Peyer's patch (tissue), 4 donors: ENCODE results near the gene SLC29A1. TPM values are rescaled to one million over a fixed set of nuclear protein-coding genes. Genes with fewer than 3 reads are reported as not detected.

ENCODE experiments used
- DNase-seq, 3 donors: peaks; one replicate each; pipeline ENCODE4 v3.0.0-alpha.2; 2017 to 2019
- H3K27ac ChIP-seq, 4 donors: fragments of 200-600 bp; sonication (generic); one replicate each; pipeline ENCODE4 v1.5.1; 2016 to 2019
- H3K27me3 ChIP-seq, 2 donors: fragments of 200-600 bp; sonication (generic); one replicate each; pipeline ENCODE4 v1.5.1; 2019
- H3K36me3 ChIP-seq, 3 donors: fragments of 200-600 bp; sonication (generic); one replicate each; pipeline ENCODE4 v1.5.1; 2016 to 2019
- H3K4me1 ChIP-seq, 4 donors: fragments of 200-600 bp; sonication (generic); one replicate each; pipeline ENCODE4 v1.5.1; 2016 to 2019
- H3K4me3 ChIP-seq, 4 donors: fragments of 200-600 bp; sonication (generic); 1 replicate in 3 of 4; 2 replicates in 1 of 4; pipeline ENCODE4 v1.5.1; 2016 to 2019; ENCODE audit warnings: mild to moderate bottlenecking in 1 of 4
- H3K9me3 ChIP-seq, 4 donors: fragments of 200-600 bp; sonication (generic); one replicate each; pipeline ENCODE4 v1.5.1; 2016 to 2019; ENCODE audit warnings: mild to moderate bottlenecking in 1 of 4
- POLR2A ChIP-seq, 2 donors: fragments of 450-650 bp; IDR thresholded peaks; one replicate each; pipeline ENCODE4 v1.5.1; 2017; ENCODE audit warnings: antibody characterized with exemption in 2 of 2, mild to moderate bottlenecking in 2 of 2, moderate library complexity in 2 of 2
- total RNA-seq, 4 donors: library from RNA; depleted of rRNA; stranded (reverse); fragments of >200 nt; gene quantifications; one replicate each; pipeline ENCODE4 v1.1.0, GENCODE V29; 2016
- TF ChIP-seq, protein P1 (sequence below), 6 experiments: fragments of 450-650 bp in 4 of 6; fragments of 200-600 bp in 2 of 6; sonication (generic) in 1 of 6; IDR thresholded peaks; one replicate each; pipeline ENCODE4 v1.5.1; 2017 to 2019; ENCODE audit warnings: antibody characterized with exemption in 6 of 6, mild to moderate bottlenecking in 3 of 6, moderate library complexity in 1 of 6

Gene SLC29A1
- total RNA-seq, 4 donors from 2014 or later = 4.4 to 25.6 (median 19.5) TPM

DNA sequence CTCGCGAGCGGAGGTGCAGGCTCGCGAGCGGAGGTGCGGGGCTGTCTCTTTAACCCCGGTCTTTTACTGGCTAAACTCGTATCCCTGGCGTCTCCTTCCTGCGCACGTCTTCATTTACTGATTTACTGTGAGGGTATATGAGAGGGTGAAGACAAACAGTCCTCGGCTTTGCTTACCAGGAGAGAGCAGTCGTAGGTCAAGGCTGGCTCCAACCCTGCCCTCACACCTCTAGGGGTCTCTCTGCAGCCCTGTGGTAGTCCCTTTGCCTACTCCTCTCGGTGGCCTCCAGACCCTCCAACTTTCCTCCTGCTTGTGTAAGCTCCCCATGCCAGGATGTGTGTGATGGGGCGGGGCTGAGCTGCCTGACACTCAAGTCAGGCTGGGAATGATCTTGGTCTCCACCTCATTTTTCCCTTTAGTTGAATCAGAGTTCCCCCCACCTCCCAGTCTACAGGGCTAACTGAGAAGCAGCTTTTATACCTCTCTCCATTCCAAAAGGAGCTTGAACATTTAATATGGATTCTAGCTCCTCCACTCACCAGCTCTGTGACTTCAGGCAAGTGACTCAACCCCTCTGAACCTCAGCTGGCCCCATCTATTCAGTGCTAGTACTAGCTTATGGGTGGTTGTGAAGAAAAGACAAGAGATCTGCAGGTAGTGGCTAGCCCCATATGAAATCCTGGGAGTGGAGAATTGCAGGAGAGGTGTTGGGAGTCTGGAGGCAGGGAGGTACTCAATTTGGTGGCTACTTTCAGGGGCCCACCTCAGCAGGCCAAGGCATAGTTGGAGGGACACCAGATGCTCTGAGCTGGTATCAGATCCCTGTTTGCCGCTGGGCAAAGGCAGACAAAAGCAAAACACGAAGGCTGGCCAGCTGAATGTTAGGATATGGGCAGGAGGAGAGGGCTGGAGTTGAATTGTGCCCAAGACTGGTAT, 902 bp downstream of the SLC29A1 start:
- Histone ChIP-seq H3K4me3 (peak overlapping the region; percentile 53 to 78 (median 67)), H3K4me1 (peaks cover 0 to 68% (median 9%) of the 10 kb centered on the region in 4 donors), H3K27me3 (no peaks in the 10 kb centered on the region), H3K27ac (peak overlapping the region in 3 of 4 donors; percentile 61 to 72 (median 70)), H3K36me3 (no peaks in the 10 kb centered on the region), H3K9me3 (no peaks in the 10 kb centered on the region)
- TF ChIP-seq, protein P1, sequence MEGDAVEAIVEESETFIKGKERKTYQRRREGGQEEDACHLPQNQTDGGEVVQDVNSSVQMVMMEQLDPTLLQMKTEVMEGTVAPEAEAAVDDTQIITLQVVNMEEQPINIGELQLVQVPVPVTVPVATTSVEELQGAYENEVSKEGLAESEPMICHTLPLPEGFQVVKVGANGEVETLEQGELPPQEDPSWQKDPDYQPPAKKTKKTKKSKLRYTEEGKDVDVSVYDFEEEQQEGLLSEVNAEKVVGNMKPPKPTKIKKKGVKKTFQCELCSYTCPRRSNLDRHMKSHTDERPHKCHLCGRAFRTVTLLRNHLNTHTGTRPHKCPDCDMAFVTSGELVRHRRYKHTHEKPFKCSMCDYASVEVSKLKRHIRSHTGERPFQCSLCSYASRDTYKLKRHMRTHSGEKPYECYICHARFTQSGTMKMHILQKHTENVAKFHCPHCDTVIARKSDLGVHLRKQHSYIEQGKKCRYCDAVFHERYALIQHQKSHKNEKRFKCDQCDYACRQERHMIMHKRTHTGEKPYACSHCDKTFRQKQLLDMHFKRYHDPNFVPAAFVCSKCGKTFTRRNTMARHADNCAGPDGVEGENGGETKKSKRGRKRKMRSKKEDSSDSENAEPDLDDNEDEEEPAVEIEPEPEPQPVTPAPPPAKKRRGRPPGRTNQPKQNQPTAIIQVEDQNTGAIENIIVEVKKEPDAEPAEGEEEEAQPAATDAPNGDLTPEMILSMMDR (IDR thresholded peaks at IDR 0.05) = no peak
- no peak for TF ChIP-seq POLR2A (IDR thresholded peaks at IDR 0.05)
- DNase-seq = no peak

GRCh38 chr6:44224965-44225305, 1.5 kb downstream of the SLC29A1 start:
- Histone ChIP-seq H3K36me3 (no peaks in the 10 kb centered on the region), H3K27ac (no peak overlapping the region), H3K27me3 (no peaks in the 10 kb centered on the region), H3K9me3 (no peaks in the 10 kb centered on the region), H3K4me1 (peaks cover 0 to 63% (median 6%) of the 10 kb centered on the region in 4 donors), H3K4me3 (no peak overlapping the region)
- TF ChIP-seq, protein P1 (IDR thresholded peaks at IDR 0.05) = no peak
- TF ChIP-seq POLR2A (IDR thresholded peaks at IDR 0.05) = no peak
- DNase-seq = no peak

DNA sequence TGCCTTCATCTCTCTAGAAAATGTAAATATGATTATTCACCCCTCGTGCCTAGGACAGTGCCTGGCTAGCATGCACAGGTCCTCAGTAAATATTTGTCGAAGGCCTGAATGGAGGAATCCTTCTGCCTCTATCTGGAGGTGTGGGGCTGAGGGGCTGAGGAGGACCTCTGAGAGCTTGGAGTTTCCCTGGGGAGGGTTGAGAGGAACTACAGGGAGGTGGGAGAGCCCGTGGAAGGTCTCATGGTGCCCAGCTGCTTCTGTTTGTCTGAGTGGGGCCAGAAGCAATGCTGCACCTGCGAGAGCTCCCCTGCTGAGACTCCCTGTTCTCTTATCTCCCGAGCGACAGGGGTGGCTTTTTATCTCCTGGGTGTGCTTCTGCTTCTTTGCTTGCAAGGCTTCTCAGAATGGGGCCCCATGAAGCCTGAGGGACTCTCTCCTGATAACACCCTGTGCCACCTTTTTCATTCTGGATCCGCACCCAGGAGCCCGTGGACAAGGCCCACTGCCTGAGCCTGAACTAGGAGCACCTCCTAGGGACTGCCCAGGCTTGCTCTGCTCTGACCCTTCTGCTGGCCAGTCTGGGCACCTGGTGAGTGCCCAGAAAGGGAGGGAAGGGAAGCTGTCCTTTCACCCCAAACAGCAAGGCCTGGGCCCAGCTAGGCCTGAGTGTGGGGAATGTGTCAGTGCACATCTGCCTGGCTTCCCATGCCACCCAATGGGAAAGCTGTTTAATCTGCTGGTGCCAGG, 2.4 kb downstream of the SLC29A1 start:
- TF ChIP-seq, protein P1 (IDR thresholded peaks at IDR 0.05) = no peak
- TF ChIP-seq POLR2A (IDR thresholded peaks at IDR 0.05) = no peak
- Histone ChIP-seq H3K4me3 (no peak overlapping the region), H3K9me3 (no peaks in the 10 kb centered on the region), H3K4me1 (peaks cover 0 to 62% (median 5%) of the 10 kb centered on the region in 4 donors), H3K36me3 (no peaks in the 10 kb centered on the region), H3K27ac (peak overlapping the region in 1 of 4 donors; percentile 45), H3K27me3 (no peaks in the 10 kb centered on the region)
- peak in 1 of 3 donors; percentile 21 for DNase-seq

DNA sequence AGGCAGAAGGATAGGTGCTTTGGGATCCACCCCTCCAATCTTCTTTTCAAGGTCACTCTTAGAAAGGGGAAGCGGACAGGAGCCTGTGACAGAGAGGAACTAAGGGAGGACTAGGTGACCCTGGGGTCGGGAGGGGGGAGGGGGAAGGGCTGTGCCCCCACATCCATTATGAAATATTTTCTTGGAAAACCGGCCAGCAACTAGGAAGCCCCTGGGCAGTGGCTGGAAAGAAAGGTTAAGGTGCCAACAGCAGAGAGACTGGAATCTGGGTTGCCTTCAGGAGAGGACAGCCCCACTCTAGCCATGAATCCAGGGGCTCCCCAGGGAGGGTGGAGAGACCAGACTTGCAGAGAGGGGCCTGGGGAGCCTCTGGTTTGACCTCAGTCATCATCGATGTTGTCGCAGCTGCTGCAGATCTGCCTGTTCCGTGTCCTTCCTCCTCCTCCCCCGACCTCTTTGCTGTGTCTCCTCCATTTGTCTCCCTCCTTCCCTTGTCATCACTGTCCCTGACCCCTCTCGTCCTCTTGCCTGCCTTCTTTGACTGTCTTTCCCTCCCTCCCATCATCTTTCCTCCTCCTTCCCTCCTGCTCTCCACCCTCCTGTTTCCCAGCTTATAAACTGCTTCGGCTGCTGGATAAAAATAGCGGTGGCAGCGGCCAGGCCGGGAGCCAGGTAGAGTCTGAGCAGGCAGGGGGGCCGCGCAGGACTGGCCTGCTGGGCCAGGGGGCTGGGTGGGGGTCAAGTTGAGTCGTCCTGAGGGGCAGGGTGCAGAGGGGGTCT, 3.2 kb downstream of the SLC29A1 start:
- Histone ChIP-seq H3K4me1 (peaks cover 0 to 56% (median 5%) of the 10 kb centered on the region in 4 donors), H3K36me3 (no peaks in the 10 kb centered on the region), H3K4me3 (peak overlapping the region in 1 of 4 donors; percentile 6), H3K27me3 (no peaks in the 10 kb centered on the region), H3K9me3 (no peaks in the 10 kb centered on the region), H3K27ac (peak overlapping the region in 1 of 4 donors; percentile 45)
- TF ChIP-seq, protein P1 (IDR thresholded peaks at IDR 0.05) = no peak
- TF ChIP-seq POLR2A (IDR thresholded peaks at IDR 0.05) = no peak
- DNase-seq = no peak

- Histone ChIP-seq H3K4me1 (peaks cover 0 to 49% (median 3%) of the 10 kb centered on the region in 4 donors), H3K27ac (peak overlapping the region in 1 of 4 donors; percentile 45), H3K27me3 (no peaks in the 10 kb centered on the region), H3K36me3 (no peaks in the 10 kb centered on the region), H3K9me3 (no peaks in the 10 kb centered on the region), H3K4me3 (peak overlapping the region in 1 of 4 donors; percentile 6)
- DNase-seq = no peak
- TF ChIP-seq, protein P1 (IDR thresholded peaks at IDR 0.05) = no peak
- no peak for TF ChIP-seq POLR2A (IDR thresholded peaks at IDR 0.05)
Observed at GRCh38 chr6:44227148-44227793, 3.9 kb downstream of the SLC29A1 start.
